ENCODE results near the gene LRRN1.

LRRN1 gene

GRCh38 chr3:3799173-3800079 is at the start of gene LRRN1:
LRRN1 (plus strand) TSS chr3:3799431; CDS start chr3:3844642, 45,211 bp downstream.
- FAIRE-seq = no peak
- TF ChIP-seq POLR2A (IDR thresholded peaks at IDR 0.05; ENCODE audit: low read depth, low read length) = no peak
- DNase-seq (ENCODE audit: insufficient read length, low spot score) = no peak

- no peak for TF ChIP-seq POLR2A (IDR thresholded peaks at IDR 0.05; ENCODE audit: low read depth, low read length)
- no peak for DNase-seq (ENCODE audit: insufficient read length, low spot score)
- no peak for FAIRE-seq
Observed at GRCh38 chr3:3753416-3753815, 45.8 kb upstream of the LRRN1 start.

GRCh38 chr3:3765661-3766060 is 33.6 kb upstream of the LRRN1 start:
- FAIRE-seq = no peak
- no peak for DNase-seq (ENCODE audit: insufficient read length, low spot score)
- no peak for TF ChIP-seq POLR2A (IDR thresholded peaks at IDR 0.05; ENCODE audit: low read depth, low read length)

GRCh38 chr3:3766140-3766539 is 33.1 kb upstream of the LRRN1 start:
- no peak for FAIRE-seq

GRCh38 chr3:3771094-3771493 is 28.1 kb upstream of the LRRN1 start:
- DNase-seq (ENCODE audit: insufficient read length, low spot score) = no peak
- TF ChIP-seq POLR2A (IDR thresholded peaks at IDR 0.05; ENCODE audit: low read depth, low read length) = no peak
- FAIRE-seq = no peak

More at GRCh38 chr3:3766140-3766539, 33.1 kb upstream of the LRRN1 start:
- no peak for DNase-seq (ENCODE audit: insufficient read length, low spot score)
- no peak for TF ChIP-seq POLR2A (IDR thresholded peaks at IDR 0.05; ENCODE audit: low read depth, low read length)

- no peak for TF ChIP-seq POLR2A (IDR thresholded peaks at IDR 0.05; ENCODE audit: low read depth, low read length)
- DNase-seq (ENCODE audit: insufficient read length, low spot score) = no peak
- no peak for FAIRE-seq
Observed at GRCh38 chr3:3771567-3771966, 27.7 kb upstream of the LRRN1 start.

- TF ChIP-seq POLR2A (IDR thresholded peaks at IDR 0.05; ENCODE audit: low read depth, low read length) = no peak
- FAIRE-seq (no peak), DNase-seq (ENCODE audit: insufficient read length, low spot score) (no peak)
Observed at GRCh38 chr3:3772338-3772737, 26.9 kb upstream of the LRRN1 start.

GRCh38 chr3:3772920-3773319 is 26.3 kb upstream of the LRRN1 start:
- no peak for FAIRE-seq
- TF ChIP-seq POLR2A (IDR thresholded peaks at IDR 0.05; ENCODE audit: low read depth, low read length) = no peak
- no peak for DNase-seq (ENCODE audit: insufficient read length, low spot score)

- no peak for TF ChIP-seq POLR2A (IDR thresholded peaks at IDR 0.05; ENCODE audit: low read depth, low read length)
- no peak for FAIRE-seq
- DNase-seq (ENCODE audit: insufficient read length, low spot score) = no peak
Observed at GRCh38 chr3:3776607-3777006, 22.6 kb upstream of the LRRN1 start.

GRCh38 chr3:3778216-3778615 is 21.0 kb upstream of the LRRN1 start:
- FAIRE-seq (no peak), DNase-seq (ENCODE audit: insufficient read length, low spot score) (no peak)
- TF ChIP-seq POLR2A (IDR thresholded peaks at IDR 0.05; ENCODE audit: low read depth, low read length) = no peak

GRCh38 chr3:3778641-3779270 is 20.5 kb upstream of the LRRN1 start:
- DNase-seq (ENCODE audit: insufficient read length, low spot score) (no peak), FAIRE-seq (peak; percentile 50)
- no peak for TF ChIP-seq POLR2A (IDR thresholded peaks at IDR 0.05; ENCODE audit: low read depth, low read length)

GRCh38 chr3:3782457-3782856 is 16.8 kb upstream of the LRRN1 start:
- no peak for FAIRE-seq
- no peak for TF ChIP-seq POLR2A (IDR thresholded peaks at IDR 0.05; ENCODE audit: low read depth, low read length)
- DNase-seq (ENCODE audit: insufficient read length, low spot score) = no peak

- no peak for FAIRE-seq
Observed at GRCh38 chr3:3783210-3783609, 16.0 kb upstream of the LRRN1 start.

GRCh38 chr3:3783696-3784095 is 15.5 kb upstream of the LRRN1 start:
- TF ChIP-seq POLR2A (IDR thresholded peaks at IDR 0.05; ENCODE audit: low read depth, low read length) = no peak
- FAIRE-seq = no peak
- no peak for DNase-seq (ENCODE audit: insufficient read length, low spot score)

More at GRCh38 chr3:3783210-3783609, 16.0 kb upstream of the LRRN1 start:
- no peak for TF ChIP-seq POLR2A (IDR thresholded peaks at IDR 0.05; ENCODE audit: low read depth, low read length)
- no peak for DNase-seq (ENCODE audit: insufficient read length, low spot score)

GRCh38 chr3:3792391-3792790 is 6.8 kb upstream of the LRRN1 start:
- DNase-seq (ENCODE audit: insufficient read length, low spot score) (no peak), FAIRE-seq (no peak)
- TF ChIP-seq POLR2A (IDR thresholded peaks at IDR 0.05; ENCODE audit: low read depth, low read length) = no peak

Data from H54 (cell line).